Measurements from ENCODE around the gene PAK5. TPM values are rescaled to one million over a fixed set of nuclear protein-coding genes. Genes with fewer than 3 reads are reported as not detected.

Gene PAK5
- total and polyA plus RNA-seq, 2 of the 13 experiments (the other 11 are each of a cell fraction or from before 2014, with no cell fraction given) = not detected

- TF ChIP-seq, protein P1, sequence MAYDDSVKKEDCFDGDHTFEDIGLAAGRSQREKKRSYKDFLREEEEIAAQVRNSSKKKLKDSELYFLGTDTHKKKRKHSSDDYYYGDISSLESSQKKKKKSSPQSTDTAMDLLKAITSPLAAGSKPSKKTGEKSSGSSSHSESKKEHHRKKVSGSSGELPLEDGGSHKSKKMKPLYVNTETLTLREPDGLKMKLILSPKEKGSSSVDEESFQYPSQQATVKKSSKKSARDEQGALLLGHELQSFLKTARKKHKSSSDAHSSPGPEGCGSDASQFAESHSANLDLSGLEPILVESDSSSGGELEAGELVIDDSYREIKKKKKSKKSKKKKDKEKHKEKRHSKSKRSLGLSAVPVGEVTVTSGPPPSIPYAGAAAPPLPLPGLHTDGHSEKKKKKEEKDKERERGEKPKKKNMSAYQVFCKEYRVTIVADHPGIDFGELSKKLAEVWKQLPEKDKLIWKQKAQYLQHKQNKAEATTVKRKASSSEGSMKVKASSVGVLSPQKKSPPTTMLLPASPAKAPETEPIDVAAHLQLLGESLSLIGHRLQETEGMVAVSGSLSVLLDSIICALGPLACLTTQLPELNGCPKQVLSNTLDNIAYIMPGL (CRISPR knock-in tag; IDR thresholded peaks at IDR 0.05; ENCODE audit: borderline replicate concordance in 1 of 2, low read depth in 1 of 2) = no peak
- TF ChIP-seq SP140L (CRISPR knock-in tag; IDR thresholded peaks at IDR 0.05; ENCODE audit: borderline replicate concordance) (no peak), ZNF280B (CRISPR knock-in tag; IDR thresholded peaks at IDR 0.05; ENCODE audit: borderline replicate concordance) (no peak), RFX3 (CRISPR knock-in tag; IDR thresholded peaks at IDR 0.05) (no peak), FOXP1 (IDR thresholded peaks at IDR 0.05) (no peak), FOXP1 (CRISPR knock-in tag; IDR thresholded peaks at IDR 0.05) (no peak), KLF13 (CRISPR knock-in tag; IDR thresholded peaks at IDR 0.05) (no peak), ZNF883 (CRISPR knock-in tag; IDR thresholded peaks at IDR 0.05; ENCODE audit: not compliant biosample characterization) (no peak)
- TF ChIP-seq, protein P2, sequence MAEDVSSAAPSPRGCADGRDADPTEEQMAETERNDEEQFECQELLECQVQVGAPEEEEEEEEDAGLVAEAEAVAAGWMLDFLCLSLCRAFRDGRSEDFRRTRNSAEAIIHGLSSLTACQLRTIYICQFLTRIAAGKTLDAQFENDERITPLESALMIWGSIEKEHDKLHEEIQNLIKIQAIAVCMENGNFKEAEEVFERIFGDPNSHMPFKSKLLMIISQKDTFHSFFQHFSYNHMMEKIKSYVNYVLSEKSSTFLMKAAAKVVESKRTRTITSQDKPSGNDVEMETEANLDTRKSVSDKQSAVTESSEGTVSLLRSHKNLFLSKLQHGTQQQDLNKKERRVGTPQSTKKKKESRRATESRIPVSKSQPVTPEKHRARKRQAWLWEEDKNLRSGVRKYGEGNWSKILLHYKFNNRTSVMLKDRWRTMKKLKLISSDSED (CRISPR knock-in tag; IDR thresholded peaks at IDR 0.05) = no peak
Observed at GRCh38 chr20:9543214-9543613, 295.7 kb downstream of the PAK5 start (continued).

- Histone ChIP-seq H3K36me3 (replicated peaks in 1 of 2; ENCODE audit: control insufficient read depth in 1 of 2, insufficient read depth in 2 of 2, low read length in 2 of 2) (no peaks in the 10 kb centered on the region), H3K4me3 (replicated peaks in 1 of 3; ENCODE audit: insufficient read depth in 1 of 3, low read depth in 2 of 3, low read length in 3 of 3) (no peak overlapping the region), H3K4me1 (ENCODE audit: insufficient read depth, low read length) (no peaks in the 10 kb centered on the region), H3K27ac (ENCODE audit: extremely low read length, insufficient read depth, low read length) (no peak overlapping the region), H2AFZ (ENCODE audit: low read length) (no peak overlapping the region), H3K27me3 (ENCODE audit: control insufficient read depth in 1 of 2, insufficient read depth in 2 of 2, low read length in 2 of 2) (no peaks in the 10 kb centered on the region), H3K9ac (ENCODE audit: insufficient read depth, low read depth, low read length) (no peak overlapping the region), H3K79me2 (ENCODE audit: insufficient read depth, low read length) (no peaks in the 10 kb centered on the region), H3K9me3 (ENCODE audit: low read length) (no peaks in the 10 kb centered on the region), H3K4me2 (ENCODE audit: low read depth, low read length) (no peak overlapping the region), H4K20me1 (ENCODE audit: insufficient read depth, low read length) (no peaks in the 10 kb centered on the region)
- in situ Hi-C loops (cut with HindIII; ENCODE audit: extremely low pct_ligation_motif_present, low pct_unique_long_range_greater_than_20kb) (no loop called here), intact Hi-C loops (cut with micrococcal nuclease; ENCODE audit: unreplicated experiment) (no loop called here)
- 1% methylated on average over 2 of the region's 2 CpGs for WGBS (ENCODE audit: low lambda C conversion rate)
- POLR2A ChIA-PET = no interaction called here
- BruUV-seq (replicated peaks) = no TSS peak
- ATAC-seq = no peak
- FAIRE-seq = no peak
- CTCF ChIA-PET (ENCODE audit: low intra/inter-chr PET ratio, low total read pairs) = no interaction called here
- no peak for DNase-seq (ENCODE audit: low spot score)
- TF ChIP-seq ZBTB3 (CRISPR knock-in tag; IDR thresholded peaks at IDR 0.05; ENCODE audit: borderline replicate concordance, low read depth) (no peak), ZHX1 (CRISPR knock-in tag; IDR thresholded peaks at IDR 0.05; ENCODE audit: low read depth) (no peak), ZNF317 (CRISPR knock-in tag; IDR thresholded peaks at IDR 0.05) (no peak)
Observed at GRCh38 chr20:9535449-9535848, 303.4 kb downstream of the PAK5 start.
